GM12892 (cell line): Measurements from ENCODE around the gene TGM3.

ENCODE experiments used
- POLR2A ChIP-seq: IDR thresholded peaks from 2 replicates; pipeline ENCODE4 v1.6.1; 2011; ENCODE audit warnings: low read depth, low read length, control low read depth
- POLR2AphosphoS5 ChIP-seq: IDR thresholded peaks from 2 replicates; pipeline ENCODE4 v1.6.1; 2011; ENCODE audit warnings: low read depth, low read length, control low read depth

GRCh38 chr20:2273634-2274302, 22.0 kb upstream of the TGM3 start:
- no peak for TF ChIP-seq POLR2A
- no peak for TF ChIP-seq POLR2AphosphoS5
